T follicular helper cell (primary cell): Measurements from ENCODE around the gene ATP1A4.

ENCODE experiments used
- DNase-seq: peaks from one replicate; pipeline ENCODE4 v3.0.0-alpha.2; 2020; ENCODE audit warnings: low read depth

The ATP1A4 gene

GRCh38 chr1:160206421-160207117, 55.2 kb downstream of the ATP1A4 start:
- DNase-seq = no peak

- no peak for DNase-seq
These were observed 55.8 kb downstream of the ATP1A4 start for GRCh38 chr1:160207118-160207650.

DNA sequence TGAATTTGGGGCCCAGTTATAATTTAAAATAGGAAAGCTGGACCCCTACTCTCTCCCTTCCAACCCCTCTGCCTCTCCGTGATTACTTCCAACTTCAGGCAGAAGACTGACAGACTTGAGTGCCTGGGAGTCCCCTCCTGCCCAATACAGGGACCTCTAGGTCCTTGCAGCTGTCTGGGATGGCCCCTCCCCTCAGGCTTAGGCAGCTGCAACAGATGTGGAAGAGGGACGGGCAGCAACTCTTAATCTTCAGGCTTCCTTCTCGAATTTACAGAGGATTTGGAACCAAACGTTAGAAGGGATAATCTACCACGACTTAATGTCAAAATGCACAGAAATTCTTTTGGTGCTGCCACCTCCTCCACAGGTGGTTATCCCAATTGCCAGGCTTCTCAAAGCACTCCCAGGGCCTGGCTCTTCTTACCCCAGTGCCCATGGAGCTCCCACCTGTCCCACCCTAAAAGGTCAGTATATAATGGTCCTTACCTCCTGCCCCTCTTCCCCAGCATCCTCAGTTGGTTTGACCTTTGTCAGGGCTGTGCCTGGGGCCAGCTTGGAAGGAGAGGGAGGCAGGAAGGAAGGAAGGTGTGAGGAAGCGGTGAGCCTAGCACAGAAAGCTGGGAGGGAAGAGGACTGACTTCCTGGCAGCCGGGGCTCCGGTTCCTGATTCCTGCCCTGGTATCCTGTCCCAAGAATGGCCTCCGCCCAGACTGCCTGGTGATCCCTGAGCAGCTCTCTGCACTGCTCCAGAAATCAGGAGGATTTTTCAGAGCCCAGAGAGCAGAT, 56.6 kb downstream of the ATP1A4 start:
- DNase-seq = no peak

- DNase-seq = no peak
These were observed 57.3 kb downstream of the ATP1A4 start for GRCh38 chr1:160208557-160209320.

- DNase-seq = no peak
These were observed 58.1 kb downstream of the ATP1A4 start for GRCh38 chr1:160209321-160210046.

- DNase-seq = no peak
These were observed 59.2 kb downstream of the ATP1A4 start for GRCh38 chr1:160210561-160210960.

DNA sequence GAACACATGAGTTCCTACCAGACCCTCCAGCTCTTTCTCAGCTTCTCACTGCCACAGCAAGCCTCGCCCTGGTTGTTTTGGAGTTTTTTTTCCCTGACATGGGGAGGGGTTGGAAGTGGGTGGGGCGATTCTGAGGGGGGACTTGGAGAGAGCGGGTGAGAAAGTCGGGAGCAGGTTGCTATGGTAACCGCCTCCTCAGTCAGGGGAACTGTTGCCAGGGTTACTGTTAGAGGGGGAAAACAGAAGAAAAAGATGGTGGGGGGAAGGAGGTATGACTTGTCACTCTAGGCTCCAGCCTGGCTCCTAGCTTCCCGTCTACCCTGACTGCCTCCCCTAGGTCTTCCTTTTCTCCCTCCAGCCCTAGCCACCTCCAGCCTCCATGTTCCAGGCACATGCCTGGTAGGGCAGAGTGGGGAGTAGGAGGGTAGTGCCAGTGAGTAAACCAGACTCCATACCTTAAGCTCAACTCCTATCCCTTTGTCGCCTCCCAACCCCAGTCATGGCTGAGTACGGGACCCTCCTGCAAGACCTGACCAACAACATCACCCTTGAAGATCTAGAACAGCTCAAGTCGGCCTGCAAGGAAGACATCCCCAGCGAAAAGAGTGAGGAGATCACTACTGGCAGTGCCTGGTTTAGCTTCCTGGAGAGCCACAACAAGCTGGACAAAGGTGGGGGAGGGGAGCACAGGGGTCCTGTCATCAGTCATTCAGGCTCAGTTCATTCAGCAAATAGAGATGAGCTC, 59.8 kb downstream of the ATP1A4 start:
- no peak for DNase-seq

DNA sequence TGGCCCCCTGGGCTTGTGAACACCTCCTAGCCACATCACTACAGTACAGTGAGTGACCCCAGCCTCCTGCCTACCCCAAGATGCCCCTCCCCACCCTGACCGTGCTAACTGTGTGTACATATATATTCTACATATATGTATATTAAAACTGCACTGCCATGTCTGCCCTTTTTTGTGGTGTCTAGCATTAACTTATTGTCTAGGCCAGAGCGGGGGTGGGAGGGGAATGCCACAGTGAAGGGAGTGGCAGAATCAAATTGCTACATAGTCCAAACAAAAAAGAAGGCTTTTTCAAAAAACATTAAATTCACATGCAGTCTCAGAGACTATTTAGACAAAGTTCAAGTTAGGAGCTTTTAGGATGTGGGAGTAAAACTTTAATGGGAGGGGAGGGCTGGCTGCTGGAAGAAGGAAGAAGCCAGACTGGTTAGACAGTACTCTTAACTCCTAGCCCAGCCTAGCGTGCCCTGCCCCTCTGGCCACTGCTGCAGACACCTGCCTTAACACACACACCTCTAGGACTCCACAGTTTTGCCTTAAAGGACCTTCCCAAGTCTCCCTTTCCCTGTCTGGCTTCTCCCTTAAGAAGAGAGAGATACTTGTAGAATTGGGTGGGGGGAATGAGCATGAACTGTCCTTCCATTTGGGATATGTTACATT, 63.2 kb downstream of the ATP1A4 start:
- DNase-seq = no peak

DNA sequence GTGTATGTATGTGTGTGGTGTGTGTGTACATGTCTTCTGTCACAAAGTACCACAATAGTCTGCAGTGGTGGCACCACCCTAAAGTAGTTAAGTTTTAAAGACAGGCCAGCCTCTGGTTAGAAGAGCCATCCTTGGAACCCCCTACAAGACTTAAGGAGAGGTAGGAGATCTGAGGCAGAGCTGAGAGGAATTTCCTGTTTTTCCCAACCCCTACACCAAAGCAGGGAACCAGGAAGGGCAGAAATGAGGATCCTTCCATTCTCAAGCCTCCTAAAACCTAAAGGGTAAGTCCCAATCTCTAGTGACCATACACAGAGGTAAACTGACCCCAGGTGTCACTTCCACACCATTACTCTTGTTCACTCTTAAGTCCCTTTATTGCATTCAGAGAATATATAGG, 64.9 kb downstream of the ATP1A4 start:
- no peak for DNase-seq

- no peak for DNase-seq
These were observed 66.2 kb downstream of the ATP1A4 start for GRCh38 chr1:160217481-160218051.

GRCh38 chr1:160219062-160219929, 67.9 kb downstream of the ATP1A4 start:
- DNase-seq = no peak

DNA sequence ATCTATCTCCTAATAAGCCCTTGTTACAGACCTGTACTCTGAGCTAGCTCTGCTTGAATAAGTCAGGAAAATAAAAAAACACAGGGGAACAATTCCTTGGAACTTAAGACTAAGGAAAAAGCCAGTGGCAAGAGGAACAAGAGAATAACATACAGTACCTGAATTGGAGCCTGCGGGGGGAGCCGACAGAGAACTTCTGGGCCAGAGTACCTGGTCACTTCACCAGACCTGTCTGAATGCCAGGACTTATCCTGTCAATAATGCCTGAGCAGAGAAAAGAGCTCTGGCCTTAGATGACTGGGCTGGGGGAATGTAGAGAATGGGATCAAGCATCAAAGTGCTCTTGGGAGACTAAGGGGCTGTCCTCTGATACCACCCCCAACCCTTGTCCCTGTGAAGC, 68.9 kb downstream of the ATP1A4 start:
- no peak for DNase-seq

DNA sequence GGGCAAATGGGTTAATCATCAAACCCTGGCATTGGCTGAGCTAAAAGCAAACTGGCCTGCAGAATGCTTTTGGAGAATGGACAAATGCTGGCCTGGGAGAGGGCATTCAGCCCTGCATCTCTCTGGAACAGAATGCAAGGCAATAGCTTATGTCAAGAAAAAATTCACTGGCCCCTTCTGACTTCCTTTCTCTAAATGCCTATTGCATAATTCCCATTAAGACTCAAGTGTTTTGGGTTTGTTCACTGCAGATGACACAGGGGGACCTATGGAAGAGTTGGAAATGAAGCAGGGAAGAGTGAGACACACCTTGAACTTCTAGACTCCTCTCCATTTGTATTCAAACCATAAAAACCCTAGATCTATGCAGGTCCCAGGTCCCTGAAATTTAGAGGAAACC, 69.7 kb downstream of the ATP1A4 start:
- DNase-seq = no peak

DNA sequence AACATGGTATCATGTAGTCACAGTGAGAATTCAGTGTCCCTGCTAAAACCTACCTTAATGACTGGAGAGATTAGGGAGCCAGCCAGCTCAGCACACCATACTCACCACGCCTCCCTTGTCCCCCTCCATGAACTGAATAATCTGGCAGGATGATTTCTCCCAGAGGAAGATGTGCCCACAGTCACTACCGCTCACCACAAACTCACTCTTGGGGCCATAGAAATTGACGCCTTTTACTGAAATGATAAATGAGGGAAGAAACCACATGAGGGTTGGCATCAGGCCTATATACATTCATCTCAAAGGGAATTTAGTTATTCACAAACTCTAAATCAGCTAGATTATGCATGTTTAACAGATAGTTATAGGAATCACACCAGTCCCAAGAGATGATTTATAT, 71.1 kb downstream of the ATP1A4 start:
- no peak for DNase-seq

- DNase-seq = no peak
These were observed 73.2 kb downstream of the ATP1A4 start for GRCh38 chr1:160224606-160225005.

GRCh38 chr1:160225345-160225744, 73.9 kb downstream of the ATP1A4 start:
- DNase-seq = no peak

DNA sequence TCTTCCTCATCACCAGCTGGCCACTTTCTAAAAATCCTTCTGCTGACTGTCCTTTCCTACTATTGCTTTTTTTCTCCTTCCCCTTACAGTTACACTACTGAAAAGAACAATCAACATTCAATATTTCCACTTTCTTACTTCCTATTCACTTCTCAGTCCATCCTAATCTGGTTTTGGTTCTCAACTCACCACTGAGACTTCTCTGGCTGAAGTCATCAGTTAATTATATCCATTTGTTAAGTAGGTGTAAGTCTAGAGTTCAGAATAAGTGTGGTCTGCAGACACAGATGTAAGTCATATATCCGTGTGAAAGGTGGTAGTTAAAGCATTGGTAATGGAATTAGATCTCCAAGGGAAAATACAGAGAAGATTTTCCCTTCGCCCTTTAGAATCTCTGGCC, 75.2 kb downstream of the ATP1A4 start:
- DNase-seq = no peak

DNA sequence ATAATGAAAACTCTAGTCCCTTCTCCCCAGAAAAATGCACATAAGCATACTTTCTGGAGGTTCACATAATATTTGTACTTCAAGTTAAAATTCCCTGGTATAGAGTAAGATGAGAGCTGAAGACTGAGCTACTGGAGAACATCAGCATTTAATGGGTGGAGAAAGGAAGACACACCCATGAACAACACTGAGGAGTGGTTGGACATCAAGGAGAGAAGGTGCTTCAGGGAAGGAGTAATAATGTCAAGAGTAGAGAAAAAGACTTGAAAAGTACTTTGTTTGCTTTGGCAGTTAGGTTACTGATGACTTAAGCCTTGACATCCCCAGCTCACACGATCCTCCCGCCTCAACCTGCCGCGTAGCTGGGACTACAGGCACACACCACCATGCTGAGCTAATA, 75.6 kb downstream of the ATP1A4 start:
- no peak for DNase-seq

DNA sequence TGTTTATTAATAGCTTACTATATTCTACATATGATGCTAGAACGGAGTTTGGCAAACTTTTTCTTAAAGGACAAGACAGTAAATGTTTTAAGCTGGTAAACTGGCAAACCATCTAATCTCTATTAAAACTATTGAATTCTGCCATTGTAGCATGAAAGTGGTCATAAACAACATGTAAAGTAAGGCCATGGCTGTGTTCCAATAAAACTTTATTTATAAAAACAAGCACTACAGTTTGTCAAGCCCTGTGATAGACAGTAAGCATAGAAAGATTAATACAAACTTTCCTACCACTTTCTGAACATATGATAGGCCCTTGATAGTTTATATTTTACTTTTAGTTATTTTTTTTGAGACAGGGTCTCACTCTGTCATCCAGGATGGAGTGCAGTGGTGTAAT, 76.2 kb downstream of the ATP1A4 start:
- DNase-seq = no peak
